ENCODE measurements around the gene BACE2. TPM values are rescaled to one million over a fixed set of nuclear protein-coding genes. Genes with fewer than 3 reads are reported as not detected.

BACE2 gene
- total RNA-seq, 1 donor = 85.8 TPM

- Histone ChIP-seq H4K20me1 (ENCODE audit: insufficient read depth, low read length) (no peaks in the 10 kb centered on the region), H3K9me3 (ENCODE audit: low read depth, low read length) (no peaks in the 10 kb centered on the region), H3K27ac (ENCODE audit: low read depth, low read length) (no peak overlapping the region), H3K4me2 (ENCODE audit: insufficient read depth, low read length) (no peak overlapping the region), H3K36me3 (ENCODE audit: insufficient read depth, low read length) (no peaks in the 10 kb centered on the region), H3K4me3 (ENCODE audit: insufficient read depth, low read length) (no peak overlapping the region), H3K79me2 (ENCODE audit: insufficient read depth, low read length) (no peaks in the 10 kb centered on the region), H3K27me3 (ENCODE audit: insufficient read depth, low read length) (peaks cover 32% of the 10 kb centered on the region), H3K4me1 (ENCODE audit: insufficient read depth, low read length) (no peaks in the 10 kb centered on the region), H2AFZ (ENCODE audit: low read length) (no peak overlapping the region)
- TF ChIP-seq, protein P1, sequence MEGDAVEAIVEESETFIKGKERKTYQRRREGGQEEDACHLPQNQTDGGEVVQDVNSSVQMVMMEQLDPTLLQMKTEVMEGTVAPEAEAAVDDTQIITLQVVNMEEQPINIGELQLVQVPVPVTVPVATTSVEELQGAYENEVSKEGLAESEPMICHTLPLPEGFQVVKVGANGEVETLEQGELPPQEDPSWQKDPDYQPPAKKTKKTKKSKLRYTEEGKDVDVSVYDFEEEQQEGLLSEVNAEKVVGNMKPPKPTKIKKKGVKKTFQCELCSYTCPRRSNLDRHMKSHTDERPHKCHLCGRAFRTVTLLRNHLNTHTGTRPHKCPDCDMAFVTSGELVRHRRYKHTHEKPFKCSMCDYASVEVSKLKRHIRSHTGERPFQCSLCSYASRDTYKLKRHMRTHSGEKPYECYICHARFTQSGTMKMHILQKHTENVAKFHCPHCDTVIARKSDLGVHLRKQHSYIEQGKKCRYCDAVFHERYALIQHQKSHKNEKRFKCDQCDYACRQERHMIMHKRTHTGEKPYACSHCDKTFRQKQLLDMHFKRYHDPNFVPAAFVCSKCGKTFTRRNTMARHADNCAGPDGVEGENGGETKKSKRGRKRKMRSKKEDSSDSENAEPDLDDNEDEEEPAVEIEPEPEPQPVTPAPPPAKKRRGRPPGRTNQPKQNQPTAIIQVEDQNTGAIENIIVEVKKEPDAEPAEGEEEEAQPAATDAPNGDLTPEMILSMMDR (IDR thresholded peaks at IDR 0.05; ENCODE audit: extremely low read depth, low read depth, low read length) = no peak
- no peak for DNase-seq (ENCODE audit: insufficient read length, low spot score, missing footprints)
These were observed 149.1 kb downstream of the BACE2 start for GRCh38 chr21:41317063-41317392.

- TF ChIP-seq, protein P1 (IDR thresholded peaks at IDR 0.05; ENCODE audit: extremely low read depth, low read depth, low read length) = no peak
- no peaks in the 10 kb centered on the region for H3K9me3 ChIP-seq (ENCODE audit: low read depth, low read length)
- no peak overlapping the region for H3K4me2 ChIP-seq (ENCODE audit: insufficient read depth, low read length)
- no peak overlapping the region for H3K27ac ChIP-seq (ENCODE audit: low read depth, low read length)
- H3K4me3 ChIP-seq (ENCODE audit: insufficient read depth, low read length) = no peak overlapping the region
- DNase-seq (ENCODE audit: insufficient read length, low spot score, missing footprints) = no peak
- no peaks in the 10 kb centered on the region for H3K36me3 ChIP-seq (ENCODE audit: insufficient read depth, low read length)
- H3K4me1 ChIP-seq (ENCODE audit: insufficient read depth, low read length) = no peaks in the 10 kb centered on the region
- H3K79me2 ChIP-seq (ENCODE audit: insufficient read depth, low read length) = no peaks in the 10 kb centered on the region
- no peaks in the 10 kb centered on the region for H4K20me1 ChIP-seq (ENCODE audit: insufficient read depth, low read length)
- no peak overlapping the region for H2AFZ ChIP-seq (ENCODE audit: low read length)
- H3K27me3 ChIP-seq (ENCODE audit: insufficient read depth, low read length) = peaks cover 32% of the 10 kb centered on the region
These were observed 149.5 kb downstream of the BACE2 start for GRCh38 chr21:41317458-41317857.

- Histone ChIP-seq H3K36me3 (ENCODE audit: insufficient read depth, low read length) (no peaks in the 10 kb centered on the region), H2AFZ (ENCODE audit: low read length) (no peak overlapping the region), H3K4me2 (ENCODE audit: insufficient read depth, low read length) (no peak overlapping the region), H3K4me3 (ENCODE audit: insufficient read depth, low read length) (no peak overlapping the region), H4K20me1 (ENCODE audit: insufficient read depth, low read length) (no peaks in the 10 kb centered on the region), H3K9me3 (ENCODE audit: low read depth, low read length) (no peaks in the 10 kb centered on the region), H3K27ac (ENCODE audit: low read depth, low read length) (no peak overlapping the region), H3K4me1 (ENCODE audit: insufficient read depth, low read length) (no peaks in the 10 kb centered on the region), H3K27me3 (ENCODE audit: insufficient read depth, low read length) (peaks cover 32% of the 10 kb centered on the region), H3K79me2 (ENCODE audit: insufficient read depth, low read length) (no peaks in the 10 kb centered on the region)
- DNase-seq (ENCODE audit: insufficient read length, low spot score, missing footprints) = no peak
- TF ChIP-seq, protein P1 (IDR thresholded peaks at IDR 0.05; ENCODE audit: extremely low read depth, low read depth, low read length) = no peak
These were observed 150.3 kb downstream of the BACE2 start for GRCh38 chr21:41318218-41318617.

GRCh38 chr21:41319273-41319672 lies 151.3 kb downstream of the BACE2 start:
- Histone ChIP-seq H2AFZ (ENCODE audit: low read length) (no peak overlapping the region), H3K79me2 (ENCODE audit: insufficient read depth, low read length) (no peaks in the 10 kb centered on the region), H3K9me3 (ENCODE audit: low read depth, low read length) (no peaks in the 10 kb centered on the region), H3K4me2 (ENCODE audit: insufficient read depth, low read length) (no peak overlapping the region), H3K36me3 (ENCODE audit: insufficient read depth, low read length) (no peaks in the 10 kb centered on the region), H4K20me1 (ENCODE audit: insufficient read depth, low read length) (no peaks in the 10 kb centered on the region), H3K27ac (ENCODE audit: low read depth, low read length) (no peak overlapping the region), H3K4me3 (ENCODE audit: insufficient read depth, low read length) (no peak overlapping the region), H3K27me3 (ENCODE audit: insufficient read depth, low read length) (peaks cover 32% of the 10 kb centered on the region), H3K4me1 (ENCODE audit: insufficient read depth, low read length) (no peaks in the 10 kb centered on the region)
- TF ChIP-seq, protein P1 (IDR thresholded peaks at IDR 0.05; ENCODE audit: extremely low read depth, low read depth, low read length) = no peak
- DNase-seq (ENCODE audit: insufficient read length, low spot score, missing footprints) = peak; percentile 47
